Measurements from ENCODE around the gene THNSL1. TPM values are rescaled to one million over a fixed set of nuclear protein-coding genes. Genes with fewer than 3 reads are reported as not detected.

THNSL1 gene
- total RNA-seq, 2 experiments from 2014 or later: 9.9 to 10.0 TPM

DNA sequence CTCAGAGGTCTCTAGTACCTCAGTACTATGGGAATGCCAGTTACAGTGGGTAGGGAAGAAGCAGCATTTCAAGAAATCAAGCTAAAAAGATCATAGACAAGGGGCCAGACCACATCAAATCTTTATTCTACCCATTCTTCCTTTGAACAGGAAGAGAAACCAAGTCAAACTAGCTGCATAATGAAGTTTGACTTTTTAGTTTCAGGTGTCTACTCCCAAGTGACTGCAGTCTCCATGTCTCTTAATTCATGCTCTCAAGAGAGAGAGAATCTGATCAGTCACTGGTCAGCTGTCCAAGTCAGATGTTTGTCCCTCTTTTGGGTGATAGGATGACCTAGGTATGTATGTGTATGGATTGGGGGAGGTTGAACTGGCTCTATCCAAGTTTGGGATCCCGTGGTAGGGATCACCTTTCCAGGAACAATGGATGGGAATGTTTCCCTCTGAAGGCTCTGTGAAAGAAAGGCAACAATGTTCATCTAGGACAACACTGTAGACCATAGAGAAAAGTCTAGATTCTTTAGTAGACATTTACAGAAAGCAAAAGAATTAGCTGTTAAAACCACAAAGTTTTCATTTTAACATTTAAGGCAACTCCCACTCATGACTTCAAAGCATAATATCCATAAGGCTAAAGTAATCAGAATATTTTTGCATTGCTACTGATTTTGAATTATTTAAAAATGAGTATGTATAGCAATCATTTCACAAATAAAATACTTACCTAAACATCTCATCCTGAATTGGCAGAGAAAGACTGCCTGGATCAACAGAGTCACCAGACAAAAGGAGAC, 33.9 kb upstream of the THNSL1 start:
- H3K9me3 Mint-ChIP-seq: no peaks in the 10 kb centered on the region
- intact Hi-C loops (cut with micrococcal nuclease): no loop called here
- no peak for DNase-seq
- no peak overlapping the region for H3K27ac Mint-ChIP-seq
- no peak for ATAC-seq
- peaks cover 16% of the 10 kb centered on the region for H3K4me1 Mint-ChIP-seq (ENCODE audit: low read depth)
- CTCF ChIA-PET: interaction anchor here (0.9 kb wide), 2 partner anchors 98 to 100 kb away, joined by 4 read pairs; no protein-coding TSS in a partner anchor
- peaks cover 1% of the 10 kb centered on the region for H3K27me3 Mint-ChIP-seq
- TF ChIP-seq, protein P1, sequence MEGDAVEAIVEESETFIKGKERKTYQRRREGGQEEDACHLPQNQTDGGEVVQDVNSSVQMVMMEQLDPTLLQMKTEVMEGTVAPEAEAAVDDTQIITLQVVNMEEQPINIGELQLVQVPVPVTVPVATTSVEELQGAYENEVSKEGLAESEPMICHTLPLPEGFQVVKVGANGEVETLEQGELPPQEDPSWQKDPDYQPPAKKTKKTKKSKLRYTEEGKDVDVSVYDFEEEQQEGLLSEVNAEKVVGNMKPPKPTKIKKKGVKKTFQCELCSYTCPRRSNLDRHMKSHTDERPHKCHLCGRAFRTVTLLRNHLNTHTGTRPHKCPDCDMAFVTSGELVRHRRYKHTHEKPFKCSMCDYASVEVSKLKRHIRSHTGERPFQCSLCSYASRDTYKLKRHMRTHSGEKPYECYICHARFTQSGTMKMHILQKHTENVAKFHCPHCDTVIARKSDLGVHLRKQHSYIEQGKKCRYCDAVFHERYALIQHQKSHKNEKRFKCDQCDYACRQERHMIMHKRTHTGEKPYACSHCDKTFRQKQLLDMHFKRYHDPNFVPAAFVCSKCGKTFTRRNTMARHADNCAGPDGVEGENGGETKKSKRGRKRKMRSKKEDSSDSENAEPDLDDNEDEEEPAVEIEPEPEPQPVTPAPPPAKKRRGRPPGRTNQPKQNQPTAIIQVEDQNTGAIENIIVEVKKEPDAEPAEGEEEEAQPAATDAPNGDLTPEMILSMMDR (IDR thresholded peaks at IDR 0.05): no peak
- POLR2A ChIA-PET: no interaction called here
- H3K36me3 Mint-ChIP-seq (ENCODE audit: low read depth): no peaks in the 10 kb centered on the region
- no peak overlapping the region for H3K4me3 Mint-ChIP-seq

DNA sequence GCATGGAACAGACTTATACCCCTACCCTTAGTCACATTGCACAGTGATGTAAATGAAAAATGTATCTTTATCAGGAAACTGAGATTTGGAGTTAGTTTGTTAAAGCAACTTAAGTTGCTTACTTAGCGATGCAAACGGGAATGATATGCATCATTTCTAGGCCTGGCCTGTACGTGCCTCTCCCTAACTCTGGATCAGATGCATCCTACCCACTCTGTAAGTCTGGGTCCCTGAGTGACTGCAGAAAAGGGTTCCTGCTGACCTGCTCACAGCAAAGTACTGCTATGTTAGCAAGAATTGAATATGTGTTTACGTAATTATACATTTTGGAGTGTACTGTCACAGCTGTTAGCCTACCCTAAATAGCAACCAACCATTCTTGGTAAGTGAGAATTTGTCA, 33.3 kb upstream of the THNSL1 start:
- CTCF ChIA-PET: interaction anchor here (0.8 kb wide), 1 partner anchor 340 kb away, joined by 3 read pairs; no protein-coding TSS in a partner anchor
- TF ChIP-seq, protein P1 (IDR thresholded peaks at IDR 0.05): no peak
- Mint-ChIP-seq H3K4me1 (ENCODE audit: low read depth) (peaks cover 16% of the 10 kb centered on the region), H3K36me3 (ENCODE audit: low read depth) (no peaks in the 10 kb centered on the region), H3K9me3 (no peaks in the 10 kb centered on the region), H3K4me3 (no peak overlapping the region), H3K27me3 (peaks cover 1% of the 10 kb centered on the region), H3K27ac (no peak overlapping the region)
- ATAC-seq: no peak
- no peak for DNase-seq
- POLR2A ChIA-PET: no interaction called here
- intact Hi-C loops (cut with micrococcal nuclease): no loop called here

DNA sequence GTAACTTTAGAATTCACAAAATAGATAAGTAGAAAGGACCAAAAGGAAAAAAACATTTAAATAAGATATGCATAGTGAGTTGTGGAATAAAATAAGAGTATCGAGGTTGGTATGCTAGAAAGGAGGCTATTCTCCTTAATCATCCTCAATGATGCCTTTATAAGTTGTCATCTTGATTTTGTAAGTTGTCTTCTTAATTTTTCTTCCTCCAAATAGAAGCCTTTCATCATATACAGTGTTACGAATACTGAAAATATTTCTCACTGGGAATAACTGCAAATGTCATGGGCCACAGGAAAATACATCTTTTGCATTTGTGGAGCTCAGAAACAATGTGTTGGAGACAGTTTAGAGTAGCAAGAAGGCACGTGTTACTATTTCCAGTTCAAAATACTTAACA, 32.5 kb upstream of the THNSL1 start:
- Mint-ChIP-seq H3K27me3 (peaks cover 1% of the 10 kb centered on the region), H3K36me3 (ENCODE audit: low read depth) (no peaks in the 10 kb centered on the region), H3K4me1 (ENCODE audit: low read depth) (peaks cover 13% of the 10 kb centered on the region), H3K27ac (no peak overlapping the region), H3K9me3 (no peaks in the 10 kb centered on the region), H3K4me3 (no peak overlapping the region)
- intact Hi-C loops (cut with micrococcal nuclease): no loop called here
- DNase-seq: no peak
- ChIA-PET CTCF (interaction anchor here (0.8 kb wide), 1 partner anchor 341 kb away, joined by 3 read pairs; no protein-coding TSS in a partner anchor), POLR2A (no interaction called here)
- TF ChIP-seq, protein P1 (IDR thresholded peaks at IDR 0.05): no peak
- ATAC-seq: no peak

DNA sequence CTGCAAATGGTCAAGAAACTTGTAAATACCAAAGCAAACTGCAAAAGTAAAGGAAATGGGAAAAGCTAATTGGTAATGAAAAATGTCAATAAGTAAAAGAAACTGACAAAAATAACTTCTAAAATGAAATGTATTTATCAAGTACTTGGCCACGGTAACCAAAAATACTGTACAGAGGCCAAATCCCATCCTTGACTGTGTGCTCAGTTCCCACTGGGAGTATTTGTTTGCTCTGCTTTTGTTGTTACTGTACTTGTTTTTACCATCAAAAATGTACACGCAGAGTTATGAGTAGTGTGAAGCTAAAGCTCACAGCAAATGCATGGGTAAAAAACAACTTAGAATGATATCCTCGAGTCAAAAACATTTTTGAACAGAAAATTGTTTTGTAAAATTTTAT, 31.5 kb upstream of the THNSL1 start:
- Mint-ChIP-seq H3K4me3 (no peak overlapping the region), H3K27ac (no peak overlapping the region), H3K36me3 (ENCODE audit: low read depth) (no peaks in the 10 kb centered on the region), H3K4me1 (ENCODE audit: low read depth) (peaks cover 13% of the 10 kb centered on the region), H3K9me3 (no peaks in the 10 kb centered on the region), H3K27me3 (no peaks in the 10 kb centered on the region)
- TF ChIP-seq, protein P1 (IDR thresholded peaks at IDR 0.05): no peak
- ChIA-PET POLR2A (no interaction called here), CTCF (interaction anchor here (1.6 kb wide), 1 partner anchor 15 kb away, joined by 4 read pairs; no protein-coding TSS in a partner anchor)
- no peak for ATAC-seq
- intact Hi-C loops (cut with micrococcal nuclease): no loop called here
- DNase-seq: no peak
